GM10248 (cell line): ENCODE results near the gene SHB.

Experiments
- CTCF ChIA-PET: fragments of 300-600 bp; sonication (Branson Sonifier 250); formaldehyde crosslinking; extraction: SDS; loops from one replicate; lab custom pipeline; 2021; ENCODE audit warnings: antibody characterized with exemption; lab: Yijun Ruan, JAX
- POLR2A ChIA-PET: fragments of 350-650 bp; sonication (Branson Sonifier 250); formaldehyde crosslinking; extraction: SDS; loops from one replicate; lab custom pipeline; 2020; ENCODE audit warnings: antibody characterized with exemption; lab: Yijun Ruan, JAX
- DNase-seq: peaks from one replicate; pipeline ENCODE4 v3.0.0; 2012; ENCODE audit errors: extremely low spot score
- CTCF ChIP-seq: IDR thresholded peaks from 2 replicates; pipeline ENCODE4 v1.5.1; 2012; ENCODE audit warnings: mild to moderate bottlenecking, low read depth; ENCODE audit errors: extremely low read depth, missing control alignments, control extremely low read depth

SHB gene

GRCh38 chr9:37944266-37944650 is 124.8 kb downstream of the SHB start:
- ChIA-PET POLR2A (no interaction called here), CTCF (interaction anchor here (2.1 kb wide), 1 partner anchor 19 kb away, joined by 6 read pairs; no protein-coding TSS in a partner anchor)
- TF ChIP-seq CTCF = no peak
- DNase-seq = no peak

- no peak for DNase-seq
- TF ChIP-seq CTCF = no peak
- CTCF ChIA-PET = interaction anchor here (2.1 to 2.2 kb wide), 2 partner anchors 19 to 30 kb away, joined by 6 to 7 read pairs; no protein-coding TSS in a partner anchor
- POLR2A ChIA-PET = no interaction called here
Measured at GRCh38 chr9:37943345-37944265, 125.4 kb downstream of the SHB start.

DNA sequence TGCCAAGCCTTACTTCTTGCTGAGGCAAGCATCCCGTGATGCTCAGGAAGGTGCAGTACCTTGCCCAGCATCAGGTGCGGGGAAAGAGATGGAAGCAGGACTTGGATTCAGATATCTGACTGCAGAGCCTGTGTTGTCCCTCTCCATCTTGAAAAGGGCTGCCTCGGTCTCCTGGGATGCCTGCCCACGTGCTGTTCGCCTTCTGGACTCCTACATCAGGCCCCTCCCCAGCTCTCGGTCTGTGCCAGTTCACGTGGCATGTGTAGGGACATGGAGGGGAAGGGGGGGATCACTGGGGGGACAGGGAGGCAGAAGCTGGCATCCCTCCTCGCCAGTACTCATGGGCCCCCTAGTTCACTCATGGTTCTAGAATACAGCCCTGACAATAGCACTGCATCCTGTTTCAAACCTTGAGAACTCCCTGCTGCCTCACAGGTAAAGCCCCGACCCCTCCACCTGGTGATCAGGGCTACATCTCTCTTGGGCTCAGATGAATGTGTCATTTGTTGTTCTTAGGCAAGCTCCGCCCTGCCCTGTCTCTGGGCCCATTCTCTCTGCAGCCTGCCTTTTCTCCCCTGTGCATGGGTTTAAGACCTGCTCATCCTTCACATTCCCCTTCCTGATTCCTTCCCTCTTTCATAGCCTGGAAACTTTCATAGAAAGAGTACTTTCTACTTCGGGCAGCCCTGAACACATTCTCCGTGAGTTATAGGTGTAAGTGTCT is 126.2 kb downstream of the SHB start:
- no peak for TF ChIP-seq CTCF
- POLR2A ChIA-PET = no interaction called here
- DNase-seq = no peak
- CTCF ChIA-PET = interaction anchor here (1.5 to 2.2 kb wide), 2 partner anchors 8 to 29 kb away, joined by 4 to 7 read pairs; no protein-coding TSS in a partner anchor

DNA sequence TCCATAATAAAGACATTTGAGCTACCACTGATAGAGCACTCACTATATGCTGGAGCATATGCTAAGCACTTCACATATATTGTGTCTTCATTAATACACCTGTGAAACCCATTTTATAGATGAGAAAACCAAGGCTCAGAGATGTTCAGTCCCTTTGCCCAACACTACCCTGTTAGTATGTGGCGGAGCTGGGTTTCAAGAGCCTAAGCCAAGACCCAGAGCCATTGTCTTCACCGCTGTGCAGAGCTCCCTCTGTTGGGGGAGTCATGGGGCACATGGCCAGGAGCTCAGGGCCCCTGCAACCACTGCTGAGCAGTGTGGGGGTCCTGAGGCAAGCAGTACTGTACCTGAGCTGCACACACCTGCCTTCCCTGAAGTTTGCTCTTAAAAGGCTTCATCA is 127.8 kb downstream of the SHB start:
- POLR2A ChIA-PET = no interaction called here
- CTCF ChIA-PET = interaction anchor here (0.8 to 2.2 kb wide), 6 partner anchors 10 to 147 kb away, joined by 3 to 7 read pairs (median 3); no protein-coding TSS in a partner anchor
- no peak for DNase-seq
- TF ChIP-seq CTCF = no peak

DNA sequence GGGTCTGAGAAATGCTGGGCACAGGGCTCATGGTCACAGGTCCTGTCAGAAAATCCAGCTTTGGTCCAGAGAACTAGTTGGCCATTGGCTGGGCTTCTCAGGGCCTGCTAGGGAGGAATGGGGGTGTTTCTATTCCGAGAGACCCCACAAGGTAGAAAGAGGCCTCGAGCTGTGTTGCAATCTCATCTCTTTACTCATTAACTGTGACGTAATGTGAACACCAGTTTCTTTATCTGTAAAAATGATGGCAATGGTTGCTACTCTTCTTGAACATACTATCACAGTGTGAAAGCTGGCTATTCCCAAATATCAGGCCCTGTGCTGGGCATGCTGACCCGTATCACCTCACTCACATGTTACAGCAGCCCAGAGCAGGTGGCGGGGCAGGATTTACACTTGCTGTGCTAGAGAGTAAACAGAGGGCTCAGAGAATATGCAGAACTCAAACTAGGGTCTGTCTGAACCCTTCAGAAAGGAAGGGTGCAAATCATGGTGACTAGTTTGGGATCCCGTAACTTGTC is 129.4 kb downstream of the SHB start:
- no peak for DNase-seq
- ChIA-PET POLR2A (no interaction called here), CTCF (interaction anchor here (1.6 to 2.9 kb wide), 2 partner anchors 16 to 25 kb away, joined by 6 to 9 read pairs; no protein-coding TSS in a partner anchor)
- no peak for TF ChIP-seq CTCF
